Mesodermal cell (in vitro differentiated cells): ENCODE results near the gene SFSWAP.

Experiments used
- H3K27ac ChIP-seq: 2 replicates; pipeline ENCODE4 v1.7.0; 2013; ENCODE audit warnings: mild to moderate bottlenecking, low read depth, low read length, moderate library complexity; ENCODE audit not compliant: severe bottlenecking
- H3K36me3 ChIP-seq: 2 replicates; pipeline ENCODE4 v1.7.1; 2013; ENCODE audit warnings: mild to moderate bottlenecking, low read length, moderate library complexity; ENCODE audit not compliant: control insufficient read depth, insufficient read depth
- H3K4me1 ChIP-seq: one replicate; pipeline ENCODE4 v1.7.1; 2013; ENCODE audit warnings: mild to moderate bottlenecking, low read length; ENCODE audit not compliant: insufficient read depth, control insufficient read depth, poor library complexity, severe bottlenecking
- H3K4me3 ChIP-seq: 2 replicates; pipeline ENCODE4 v1.7.0; 2013; ENCODE audit warnings: low read length, control low read depth, mild to moderate bottlenecking; ENCODE audit not compliant: insufficient read depth, poor library complexity, severe bottlenecking; ENCODE audit errors: extremely low read depth
- H3K9me3 ChIP-seq: 2 replicates; pipeline ENCODE4 v1.7.1; 2013; ENCODE audit warnings: mild to moderate bottlenecking, low read length, moderate library complexity; ENCODE audit not compliant: control insufficient read depth
- WGBS, 2 experiments: methylation state at CpG; one replicate each; pipeline ENCODE4 v1.1.5; 2013; ENCODE audit warnings: missing lambda C conversion rate in 2 of 2; ENCODE audit not compliant: insufficient coverage in 2 of 2; 5-methylcytosine and 5-hydroxymethylcytosine counted together

Gene SFSWAP

DNA sequence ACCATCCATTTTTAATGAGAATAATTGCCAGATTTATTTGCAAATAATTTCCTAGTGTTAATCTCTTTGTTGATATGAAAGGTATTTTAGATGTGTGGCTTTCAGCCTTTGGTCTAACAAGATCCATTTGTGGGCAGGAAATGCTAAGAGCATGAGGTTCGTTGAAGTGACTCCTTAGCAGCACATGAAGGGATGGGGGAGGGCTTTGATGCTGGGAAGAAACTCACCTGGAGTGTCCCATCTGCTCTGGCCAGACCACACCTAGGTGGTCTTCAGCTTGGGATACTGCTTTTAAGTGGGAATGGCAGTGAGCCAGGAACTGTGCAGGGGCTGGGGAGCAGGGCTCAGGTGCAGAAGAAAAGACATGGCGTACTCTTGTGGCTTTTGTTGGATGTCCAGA is 13.6 kb downstream of the SFSWAP start:
- WGBS, 2 experiments, result 75 to 100% methylated on average over 1 to 2 of the region's 2 CpGs
- Histone ChIP-seq H3K36me3 (peaks cover 84% of the 10 kb centered on the region), H3K4me1 (peaks cover 12% of the 10 kb centered on the region), H3K9me3 (no peaks in the 10 kb centered on the region), H3K27ac (no peak overlapping the region), H3K4me3 (no peak overlapping the region)

DNA sequence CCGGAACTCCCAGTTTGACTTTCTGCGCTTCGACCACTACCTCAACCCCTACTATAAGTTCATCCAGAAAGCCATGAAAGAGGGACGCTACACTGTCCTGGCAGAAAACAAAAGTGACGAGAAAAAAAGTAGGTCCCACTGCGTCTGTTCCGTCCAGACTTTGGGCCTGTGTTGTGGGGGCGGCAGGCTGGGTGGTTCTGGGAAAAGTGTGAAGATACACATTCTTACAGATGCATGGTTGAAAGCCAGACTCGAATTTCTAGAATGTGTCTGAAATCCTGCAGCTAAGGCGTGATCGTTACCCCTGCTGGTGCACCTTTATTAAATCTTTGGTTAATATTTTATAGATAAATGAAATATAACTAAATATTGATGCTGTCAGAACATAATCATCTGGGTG is 14.6 kb downstream of the SFSWAP start:
- H3K9me3 ChIP-seq, result no peaks in the 10 kb centered on the region
- H3K36me3 ChIP-seq, result peaks cover 84% of the 10 kb centered on the region
- H3K4me1 ChIP-seq, result peaks cover 12% of the 10 kb centered on the region
- H3K4me3 ChIP-seq, result no peak overlapping the region
- no peak overlapping the region for H3K27ac ChIP-seq
- WGBS, 2 experiments, result 96 to 100% methylated on average over 6 to 9 of the region's 11 CpGs

DNA sequence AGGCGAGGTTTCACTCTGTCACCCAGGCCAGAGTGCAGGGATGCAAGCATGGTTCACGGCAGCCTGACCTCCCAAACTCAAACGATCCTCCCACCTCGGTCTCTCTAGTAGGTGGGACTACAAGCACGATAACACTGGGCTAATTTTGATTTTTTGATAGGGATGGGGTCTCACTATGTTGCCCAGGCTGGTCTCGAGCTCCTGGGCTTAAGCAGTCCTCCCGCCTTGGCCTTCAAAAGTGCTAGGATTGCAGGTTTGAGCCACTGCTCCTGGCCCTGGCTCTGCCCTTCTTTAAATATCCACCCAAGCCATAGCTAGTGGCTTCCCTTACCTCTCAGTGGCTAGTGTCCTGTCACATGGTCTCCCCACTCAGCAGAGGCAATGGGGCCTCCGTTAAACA is 17.8 kb downstream of the SFSWAP start:
- Histone ChIP-seq H3K36me3 (peaks cover 89% of the 10 kb centered on the region), H3K4me1 (peaks cover 4% of the 10 kb centered on the region), H3K4me3 (no peak overlapping the region), H3K27ac (no peak overlapping the region), H3K9me3 (no peaks in the 10 kb centered on the region)
- WGBS, 2 experiments, result 78 to 90% methylated on average over 4 to 7 of the region's 8 CpGs

DNA sequence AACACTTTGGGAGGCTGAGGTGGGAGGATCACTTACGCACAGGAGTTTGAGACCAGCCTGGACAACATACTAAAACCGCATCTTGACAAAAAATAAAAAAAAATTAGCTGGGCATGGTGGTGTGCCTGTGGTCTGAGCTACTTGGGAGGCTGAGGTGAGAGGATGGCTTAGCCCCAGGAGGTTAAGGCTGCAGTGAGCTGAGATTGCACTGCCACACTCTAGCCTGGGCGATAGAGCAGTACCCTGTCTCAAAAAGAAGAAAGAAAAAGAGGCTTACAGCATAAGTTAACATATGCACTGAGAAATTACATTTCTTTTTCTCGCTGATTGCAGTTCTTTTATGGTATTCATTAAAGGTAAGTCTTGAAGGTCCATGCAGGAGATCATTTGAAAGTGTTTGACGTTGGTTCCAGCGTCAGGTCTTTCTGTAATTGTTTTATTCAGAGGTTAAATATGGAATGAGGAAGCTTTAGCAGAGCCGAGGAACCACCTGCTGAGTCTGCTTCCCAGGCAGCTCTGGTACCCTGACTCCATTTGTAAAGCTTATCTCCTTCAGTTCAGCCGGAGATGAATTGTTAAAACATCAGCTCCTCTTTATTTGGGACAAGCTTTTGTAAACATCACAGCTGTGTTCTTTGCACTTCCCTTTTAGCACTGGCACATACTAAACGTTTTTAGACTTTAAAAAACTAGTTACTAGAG is 18.5 kb downstream of the SFSWAP start:
- Histone ChIP-seq H3K27ac (no peak overlapping the region), H3K4me3 (no peak overlapping the region), H3K36me3 (peaks cover 96% of the 10 kb centered on the region), H3K9me3 (no peaks in the 10 kb centered on the region), H3K4me1 (peaks cover 4% of the 10 kb centered on the region)
- 34 to 67% methylated on average over 4 of the region's 9 CpGs for WGBS, 2 experiments

DNA sequence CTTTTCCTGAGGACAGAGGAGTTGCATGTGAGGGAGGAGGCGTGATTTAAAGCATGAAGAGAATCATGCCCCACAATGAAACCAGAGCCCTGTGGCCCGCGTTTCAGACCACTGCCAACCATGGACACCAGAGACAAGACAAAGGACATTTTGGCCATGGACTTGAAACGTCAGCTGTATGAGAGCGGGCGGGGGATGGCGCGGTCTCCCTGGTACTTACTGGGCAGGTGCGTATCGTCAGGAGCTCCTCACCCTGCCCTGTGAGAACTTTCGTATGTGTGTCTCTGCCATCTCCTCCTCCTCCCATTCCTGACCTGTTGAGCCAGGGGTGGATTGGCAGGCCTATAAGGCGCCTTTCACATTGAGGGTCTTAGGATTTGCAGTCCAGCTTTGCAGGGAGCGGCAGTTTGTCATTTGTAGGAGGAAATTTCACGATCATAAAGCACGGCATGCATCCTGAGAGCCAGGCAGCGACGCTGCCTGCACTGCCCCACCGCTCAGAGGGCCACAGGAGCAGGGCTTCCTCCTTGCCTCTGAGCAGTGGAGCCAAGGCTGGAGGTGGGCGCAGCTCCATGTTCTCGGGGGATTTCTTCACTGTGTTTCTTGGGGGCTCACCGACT is 22.2 kb downstream of the SFSWAP start:
- H3K4me1 ChIP-seq, result peaks cover 10% of the 10 kb centered on the region
- H3K9me3 ChIP-seq, result no peaks in the 10 kb centered on the region
- H3K36me3 ChIP-seq, result peaks cover 78% of the 10 kb centered on the region
- 94 to 97% methylated on average over 17 to 20 of the region's 21 CpGs for WGBS, 2 experiments
- H3K27ac ChIP-seq, result no peak overlapping the region
- H3K4me3 ChIP-seq, result no peak overlapping the region

DNA sequence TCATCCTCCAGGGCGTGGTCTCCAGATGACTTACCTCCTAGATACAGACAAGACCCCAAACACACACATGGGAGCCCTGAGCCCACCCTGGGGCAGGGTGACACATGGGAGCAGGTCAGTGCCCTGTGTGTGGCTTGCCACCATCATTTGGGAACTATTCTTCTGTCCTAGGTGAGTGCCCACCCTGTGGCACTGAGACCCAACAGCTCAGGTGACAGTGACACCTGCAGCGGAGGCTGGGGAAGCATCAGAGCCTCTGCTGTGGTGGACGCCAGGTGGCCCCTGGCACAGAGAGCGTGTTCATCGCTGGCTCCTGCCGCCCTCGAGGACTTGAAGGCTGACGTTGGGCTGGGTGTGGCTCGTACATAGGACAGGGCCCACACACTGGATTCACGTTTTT is 23.0 kb downstream of the SFSWAP start:
- peaks cover 73% of the 10 kb centered on the region for H3K36me3 ChIP-seq
- H3K4me3 ChIP-seq, result no peak overlapping the region
- WGBS, 2 experiments, result 91 to 94% methylated on average over 9 to 10 of the region's 10 CpGs
- no peaks in the 10 kb centered on the region for H3K9me3 ChIP-seq
- peaks cover 10% of the 10 kb centered on the region for H3K4me1 ChIP-seq
- H3K27ac ChIP-seq, result no peak overlapping the region

DNA sequence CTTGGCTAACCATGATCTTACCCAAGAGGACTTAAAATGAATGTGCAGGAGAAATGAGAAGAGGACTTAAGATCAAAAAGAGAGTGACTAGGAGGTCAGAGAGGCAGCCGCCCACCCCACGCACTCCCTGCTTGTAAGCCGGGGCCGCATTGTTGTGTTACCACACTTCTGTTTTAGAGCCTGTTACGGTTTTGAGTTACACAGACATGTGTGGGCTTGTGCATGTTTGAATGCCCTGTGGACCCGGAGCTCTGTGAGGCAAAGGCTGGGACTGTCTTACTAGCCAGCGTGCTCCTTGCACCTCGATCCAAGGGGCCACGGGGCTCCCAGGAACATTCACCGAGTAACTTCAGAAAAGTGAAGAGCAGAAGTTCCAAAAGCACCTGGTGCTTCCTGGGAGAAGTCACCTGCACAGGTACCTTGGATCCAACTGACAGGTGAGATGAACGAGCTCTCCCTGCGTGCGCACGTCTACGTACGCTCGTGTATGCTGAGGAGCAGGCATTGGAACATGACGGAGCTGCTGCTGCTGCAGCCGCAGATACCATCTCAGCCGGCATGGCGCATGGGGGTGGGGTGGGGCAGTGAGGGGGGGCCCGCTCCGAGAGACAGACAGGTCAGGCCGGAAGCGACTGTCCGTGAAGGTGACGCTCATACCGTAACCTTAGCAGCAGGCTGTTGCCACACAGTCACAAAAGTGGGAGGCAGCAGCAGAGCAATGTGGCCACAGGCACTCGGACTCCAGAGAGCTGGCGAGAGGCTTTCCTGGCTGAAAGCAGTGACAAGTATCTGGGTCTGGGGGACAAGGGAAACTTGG is 23.7 kb downstream of the SFSWAP start:
- Histone ChIP-seq H3K9me3 (no peaks in the 10 kb centered on the region), H3K27ac (no peak overlapping the region), H3K4me1 (peaks cover 10% of the 10 kb centered on the region), H3K4me3 (no peak overlapping the region), H3K36me3 (peaks cover 70% of the 10 kb centered on the region)
- WGBS, 2 experiments, result 95 to 98% methylated on average over 21 to 26 of the region's 30 CpGs

DNA sequence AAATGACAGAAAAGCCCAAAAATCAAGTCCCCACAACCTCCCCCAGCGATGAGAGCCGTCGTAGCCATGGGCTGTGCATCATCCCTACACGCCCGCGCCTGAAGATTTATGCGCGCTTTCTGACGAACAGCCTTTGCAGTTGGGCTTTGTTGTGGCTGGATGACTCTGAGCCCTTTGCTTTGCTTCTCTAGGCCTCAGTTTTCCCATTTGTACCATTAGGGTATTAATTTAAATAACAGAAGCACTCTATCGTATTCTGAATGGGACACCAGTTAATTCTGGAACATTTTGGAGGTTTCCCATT is 24.2 kb downstream of the SFSWAP start:
- Histone ChIP-seq H3K4me1 (peaks cover 10% of the 10 kb centered on the region), H3K36me3 (peaks cover 69% of the 10 kb centered on the region), H3K9me3 (no peaks in the 10 kb centered on the region), H3K27ac (no peak overlapping the region), H3K4me3 (no peak overlapping the region)
- 97 to 99% methylated on average over 9 to 10 of the region's 10 CpGs for WGBS, 2 experiments

DNA sequence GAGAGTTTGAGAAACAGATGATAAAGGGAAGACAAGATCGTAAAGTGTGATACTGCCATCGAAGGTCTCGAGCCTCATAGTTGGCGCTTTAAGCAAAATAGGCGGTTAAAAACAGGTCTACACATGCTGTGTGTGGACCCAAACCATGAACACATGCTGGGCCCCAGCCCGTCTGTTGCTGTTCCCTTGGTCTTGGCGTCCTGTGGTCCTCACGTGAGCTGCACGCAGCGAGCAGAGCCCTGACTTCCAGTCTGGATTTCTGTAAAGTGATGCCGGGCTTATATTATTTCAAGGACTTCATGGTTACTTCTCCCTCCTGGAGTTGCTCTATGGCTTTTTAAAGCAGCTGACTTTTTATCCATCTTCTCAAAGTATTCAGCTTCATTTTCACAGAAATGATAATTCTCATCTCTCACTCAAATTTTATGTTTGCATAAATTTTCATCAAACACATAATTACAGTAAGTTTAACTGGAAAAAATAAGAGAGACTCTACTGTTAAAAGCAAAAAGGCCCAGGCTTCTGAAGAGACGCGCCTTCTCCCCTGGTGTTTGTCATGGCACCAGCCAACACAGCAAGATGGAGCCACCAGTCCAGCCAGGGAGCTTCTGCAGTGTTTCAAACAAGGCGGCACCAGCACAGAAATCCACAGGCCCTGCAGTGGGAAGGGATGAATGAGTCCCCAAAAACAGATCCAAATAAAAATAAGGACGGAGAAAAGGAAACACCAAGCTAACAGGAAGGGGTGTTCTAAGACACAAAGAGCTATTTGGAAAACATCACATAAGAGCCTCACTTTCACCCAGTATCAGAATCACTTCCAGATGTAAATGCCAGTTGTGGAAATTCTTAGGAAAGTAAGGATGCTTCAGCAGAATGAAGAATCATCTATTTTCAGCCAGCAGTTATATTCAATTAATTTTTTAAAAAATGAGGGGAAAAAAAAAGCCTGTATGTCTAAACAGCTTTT is 24.9 kb downstream of the SFSWAP start:
- Histone ChIP-seq H3K27ac (no peak overlapping the region), H3K9me3 (no peaks in the 10 kb centered on the region), H3K4me3 (no peak overlapping the region), H3K36me3 (peaks cover 69% of the 10 kb centered on the region), H3K4me1 (peaks cover 10% of the 10 kb centered on the region)
- 90 to 92% methylated on average over 8 to 13 of the region's 15 CpGs for WGBS, 2 experiments

DNA sequence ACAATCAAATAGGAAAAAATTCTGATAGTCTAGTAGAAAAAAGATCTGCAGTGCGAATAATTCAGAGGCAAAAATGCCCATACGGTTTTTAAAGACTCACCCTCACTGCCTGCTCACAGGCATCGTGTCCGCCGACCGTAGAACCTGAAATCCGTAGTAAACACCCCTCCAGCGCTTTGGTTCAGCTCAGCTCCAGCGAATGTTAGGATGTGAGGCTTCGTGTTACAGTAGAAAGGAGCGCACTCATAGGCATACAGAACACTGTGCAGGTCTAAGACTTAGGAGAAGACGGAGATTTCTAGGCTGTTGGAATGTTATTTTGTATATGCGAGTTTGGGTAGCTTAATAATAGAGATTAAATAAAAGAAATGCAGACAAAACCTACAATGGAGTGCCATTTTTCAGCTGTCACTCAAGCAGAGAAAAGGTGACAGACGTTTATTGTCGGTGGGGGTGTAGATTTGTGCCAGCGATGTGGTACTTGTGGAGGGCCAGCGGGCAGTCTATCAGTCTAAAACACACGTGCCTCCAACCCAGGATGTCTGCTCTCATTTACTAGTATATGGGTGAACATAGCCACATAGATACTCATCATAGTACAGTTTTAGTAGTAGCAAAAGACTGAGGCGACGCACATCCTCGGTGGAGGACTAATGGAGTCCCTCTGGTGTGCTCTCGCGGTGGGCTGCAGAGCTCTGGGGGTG is 25.7 kb downstream of the SFSWAP start:
- Histone ChIP-seq H3K27ac (peak overlapping the region; percentile 36), H3K4me3 (no peak overlapping the region), H3K36me3 (peaks cover 70% of the 10 kb centered on the region), H3K4me1 (peaks cover 10% of the 10 kb centered on the region), H3K9me3 (no peaks in the 10 kb centered on the region)
- 88 to 90% methylated on average over 13 to 17 of the region's 23 CpGs for WGBS, 2 experiments
